ENCODE results near the gene C11orf91. TPM values are rescaled to one million over a fixed set of nuclear protein-coding genes. Genes with fewer than 3 reads are reported as not detected.
A peak's percentile ranks its signal among the peaks of the same experiment; 100 is the strongest.

The C11orf91 gene
- total RNA-seq, 1 donor from 2014 or later, result not detected

DNA sequence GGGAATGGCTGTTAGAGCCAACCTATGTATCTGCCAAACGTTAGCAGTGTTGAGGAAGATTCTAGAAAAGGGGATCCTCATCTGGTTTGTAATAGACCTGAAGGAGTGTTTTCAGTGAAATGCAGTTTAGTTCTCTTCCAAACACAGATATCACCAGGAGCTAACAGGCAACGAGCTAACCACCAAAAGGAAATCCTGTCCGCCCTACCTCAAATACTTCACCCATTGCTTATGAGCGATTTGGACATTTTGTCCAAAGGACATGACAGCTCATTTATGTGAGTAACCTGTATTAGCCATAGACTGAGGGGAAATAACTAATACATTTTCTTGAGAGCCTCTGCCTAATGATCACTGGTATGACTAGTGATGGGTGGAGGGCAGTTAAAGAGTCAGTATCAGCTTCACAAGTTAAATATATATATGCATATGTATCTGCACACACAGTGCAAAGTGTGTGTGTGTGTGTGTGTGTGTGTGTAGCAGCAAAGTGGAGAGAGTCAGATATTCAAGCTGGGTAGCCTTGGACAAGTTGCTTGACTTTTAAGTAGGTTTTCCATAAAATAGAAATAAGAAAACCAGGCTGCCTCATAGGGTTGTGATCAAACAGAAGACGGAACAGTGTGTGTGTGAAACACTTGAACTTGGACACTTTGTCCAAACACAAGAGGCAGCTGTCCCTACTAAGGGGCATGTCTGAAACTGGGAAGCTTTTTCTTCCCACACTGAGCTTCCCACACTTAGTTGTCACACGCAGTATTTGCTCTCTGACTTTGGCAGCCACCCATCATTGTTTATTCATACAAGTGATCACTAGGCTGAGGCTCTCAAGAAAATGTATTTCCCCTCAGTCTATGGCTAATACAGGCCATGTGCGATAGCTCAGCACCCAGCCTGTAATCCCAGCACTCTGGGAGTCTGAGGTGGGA, 940 bp upstream of the C11orf91 start:
- DNase-seq, result no peak
- intact Hi-C loops (cut with DNase I), result no loop called here
- ATAC-seq (ENCODE audit: poor library complexity), result peak; percentile 7

DNA sequence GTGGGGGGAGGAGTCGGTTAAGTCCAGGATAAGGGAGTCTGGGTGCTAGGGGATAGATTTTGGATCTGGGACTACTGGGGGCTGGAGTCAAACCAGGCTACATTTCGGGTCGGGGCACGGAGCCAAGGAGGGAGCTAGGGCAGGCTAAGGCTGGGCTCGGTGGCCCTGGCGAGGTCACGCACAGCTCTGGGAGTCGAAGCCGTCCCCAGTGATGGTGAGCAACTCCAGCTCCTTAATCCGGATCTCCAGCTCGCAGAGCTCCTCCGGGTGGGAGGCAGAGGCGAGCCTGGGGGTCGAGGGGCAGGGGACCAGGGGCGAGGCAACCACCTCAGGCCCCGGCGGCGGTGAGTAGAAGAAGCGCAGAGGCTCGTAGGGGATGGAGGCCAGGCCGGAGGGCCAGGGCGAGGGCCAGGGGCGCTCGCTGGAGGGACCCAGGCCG, 544 bp downstream of the C11orf91 start:
- ATAC-seq (ENCODE audit: poor library complexity) (peak; percentile 0), DNase-seq (peak; percentile 73)
- intact Hi-C loops (cut with DNase I), result no loop called here

GRCh38 chr11:33699515-33700062, 1.0 kb downstream of the C11orf91 start:
- intact Hi-C loops (cut with DNase I), result loop anchor here (10.0 kb wide), 1 partner anchor 535 kb away; the partner anchor contains the start of gene CSTF3
- DNase-seq, result peak; percentile 44
- no peak for ATAC-seq (ENCODE audit: poor library complexity)

DNA sequence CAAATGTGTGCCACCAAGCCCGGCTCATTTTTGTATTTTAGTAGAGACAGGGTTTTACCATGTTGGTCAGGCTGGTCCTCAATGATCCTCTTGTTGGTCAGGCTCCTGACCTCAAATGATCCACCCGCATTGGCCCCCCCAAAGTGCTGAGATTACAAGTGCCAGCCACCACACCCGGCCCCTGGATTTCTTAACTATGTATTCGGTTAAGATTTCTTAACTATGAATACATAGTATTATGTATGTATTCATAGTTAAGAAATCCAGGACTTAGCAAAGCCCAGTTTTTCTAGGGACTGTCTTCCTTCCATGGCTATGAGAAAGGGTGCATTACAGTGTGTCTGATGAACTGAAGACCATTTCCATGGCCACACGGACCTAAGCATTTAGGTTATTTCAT, 1.7 kb downstream of the C11orf91 start:
- intact Hi-C loops (cut with DNase I), result loop anchor here (10.0 kb wide), 1 partner anchor 534 kb away; the partner anchor contains the start of gene CSTF3
- ATAC-seq (ENCODE audit: poor library complexity) (no peak), DNase-seq (no peak)

GRCh38 chr11:33697997-33698396, 2.6 kb downstream of the C11orf91 start:
- intact Hi-C loops (cut with DNase I), result loop anchor here (10.0 kb wide), 1 partner anchor 533 kb away; the partner anchor contains the start of gene CSTF3

GRCh38 chr11:33696931-33697638, 3.5 kb downstream of the C11orf91 start:
- intact Hi-C loops (cut with DNase I), result loop anchor here (10.0 kb wide), 1 partner anchor 532 kb away; the partner anchor contains the start of gene CSTF3
- no peak for DNase-seq
- ATAC-seq (ENCODE audit: poor library complexity), result no peak

More at GRCh38 chr11:33697997-33698396, 2.6 kb downstream of the C11orf91 start:
- ATAC-seq (ENCODE audit: poor library complexity) (no peak), DNase-seq (no peak)

DNA sequence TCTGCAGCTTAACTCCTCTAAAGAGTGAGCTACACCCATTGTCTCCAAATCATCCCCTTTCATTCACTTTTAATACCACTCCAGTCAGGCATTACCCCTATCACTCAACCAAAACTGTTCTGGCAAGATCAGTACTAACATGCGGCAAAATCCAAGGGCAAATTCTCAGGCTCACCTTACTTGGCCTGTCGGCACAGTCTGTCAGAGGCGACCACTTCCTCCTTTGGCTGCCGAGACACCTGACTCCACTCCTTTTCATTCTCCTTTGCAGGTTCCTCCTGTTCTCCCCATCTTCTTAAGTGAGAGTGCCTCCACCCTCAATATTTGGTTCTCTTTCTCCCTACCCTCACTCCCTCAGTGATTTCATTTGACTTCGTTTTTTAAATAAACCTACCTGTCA, 4.2 kb downstream of the C11orf91 start:
- intact Hi-C loops (cut with DNase I), result loop anchor here (10.0 kb wide), 1 partner anchor 532 kb away; the partner anchor contains the start of gene CSTF3
- DNase-seq, result no peak
- ATAC-seq (ENCODE audit: poor library complexity), result no peak

DNA sequence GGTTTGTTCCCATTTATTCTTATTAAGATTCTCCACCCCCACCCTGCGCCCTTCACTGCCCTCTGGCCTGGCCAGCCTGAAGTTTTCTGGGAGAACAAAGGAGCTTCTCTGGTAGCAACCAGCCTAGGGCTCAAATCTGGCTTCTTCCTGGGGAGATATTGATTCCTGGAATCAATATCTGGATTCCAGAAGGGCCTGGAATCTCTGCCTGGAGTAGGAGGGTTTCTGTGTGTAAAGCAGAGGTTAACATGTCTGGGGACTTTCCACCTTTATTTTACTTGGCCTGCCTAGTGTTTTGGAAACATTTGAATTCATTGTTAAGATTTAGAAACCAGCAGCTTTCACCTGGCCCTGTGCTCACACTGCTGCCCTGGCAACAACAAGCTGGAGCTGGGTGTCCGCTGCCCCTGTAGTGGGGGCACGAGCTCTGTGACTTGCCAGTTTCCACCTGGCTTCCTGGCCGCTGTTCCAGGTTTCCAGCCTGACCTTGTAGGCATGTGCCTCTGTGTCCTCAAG, 5.5 kb downstream of the C11orf91 start:
- intact Hi-C loops (cut with DNase I), result loop anchor here (10.0 kb wide), 1 partner anchor 530 kb away; the partner anchor contains the start of gene CSTF3
- DNase-seq, result peak; percentile 54
- ATAC-seq (ENCODE audit: poor library complexity), result no peak

GRCh38 chr11:33694346-33695050, 6.1 kb downstream of the C11orf91 start:
- ATAC-seq (ENCODE audit: poor library complexity) (no peak), DNase-seq (no peak)
- intact Hi-C loops (cut with DNase I), result loop anchor here (5.0 to 10.0 kb wide), 2 partner anchors 43 to 530 kb away; partner anchors contain the start of genes CD59 and CSTF3

GRCh38 chr11:33692541-33692940, 8.1 kb downstream of the C11orf91 start:
- ATAC-seq (ENCODE audit: poor library complexity) (no peak), DNase-seq (no peak)
- intact Hi-C loops (cut with DNase I), result loop anchor here (5.0 to 10.0 kb wide), 2 partner anchors 45 to 528 kb away; partner anchors contain the start of genes CD59 and CSTF3

GRCh38 chr11:33692013-33692504, 8.6 kb downstream of the C11orf91 start:
- ATAC-seq (ENCODE audit: poor library complexity), result peak; percentile 59
- intact Hi-C loops (cut with DNase I), result loop anchor here (5.0 to 10.0 kb wide), 2 partner anchors 45 to 527 kb away; partner anchors contain the start of genes CD59 and CSTF3

DNA sequence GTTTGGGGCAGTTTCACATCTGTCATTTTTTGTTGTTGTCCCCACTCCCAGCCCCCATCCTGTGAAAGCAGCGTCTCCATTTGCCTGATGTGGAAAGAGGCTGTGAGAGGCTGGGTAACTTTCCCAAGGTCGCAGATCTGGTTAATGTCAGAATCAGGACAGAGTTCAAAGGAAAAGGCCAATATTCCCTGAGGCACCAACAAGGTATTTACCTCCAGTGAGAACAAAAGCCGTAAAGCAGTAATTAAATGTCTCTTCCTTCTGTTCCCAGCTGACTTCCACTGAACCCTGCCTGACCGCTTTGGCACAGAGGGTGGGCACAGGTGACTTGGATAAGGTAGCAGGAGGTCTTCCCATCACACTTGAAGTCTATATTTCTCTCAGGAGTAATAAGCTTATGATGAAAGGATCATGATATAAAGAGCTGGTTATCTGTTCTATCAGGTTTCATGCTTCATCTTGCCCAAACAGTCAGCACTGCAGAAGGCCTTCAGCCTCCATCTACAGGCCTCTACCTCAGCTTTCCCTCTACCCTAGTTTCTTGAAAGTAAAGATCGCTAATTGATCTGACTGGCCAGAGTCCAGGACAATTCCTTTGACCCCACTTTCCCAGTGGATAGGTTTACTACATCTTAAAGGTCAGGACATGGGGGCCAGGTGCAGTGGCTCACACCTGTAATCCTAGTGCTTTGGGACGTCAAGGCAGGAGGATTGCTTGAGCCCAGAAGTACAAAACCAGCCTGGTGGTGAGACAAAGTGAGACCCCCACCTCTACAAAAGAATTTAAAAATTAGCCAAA, 9.4 kb downstream of the C11orf91 start:
- ATAC-seq (ENCODE audit: poor library complexity) (no peak), DNase-seq (no peak)
- intact Hi-C loops (cut with DNase I), result loop anchor here (5.0 to 10.0 kb wide), 2 partner anchors 46 to 526 kb away; partner anchors contain the start of genes CD59 and CSTF3

More at GRCh38 chr11:33692013-33692504, 8.6 kb downstream of the C11orf91 start:
- DNase-seq, result peak; percentile 67

DNA sequence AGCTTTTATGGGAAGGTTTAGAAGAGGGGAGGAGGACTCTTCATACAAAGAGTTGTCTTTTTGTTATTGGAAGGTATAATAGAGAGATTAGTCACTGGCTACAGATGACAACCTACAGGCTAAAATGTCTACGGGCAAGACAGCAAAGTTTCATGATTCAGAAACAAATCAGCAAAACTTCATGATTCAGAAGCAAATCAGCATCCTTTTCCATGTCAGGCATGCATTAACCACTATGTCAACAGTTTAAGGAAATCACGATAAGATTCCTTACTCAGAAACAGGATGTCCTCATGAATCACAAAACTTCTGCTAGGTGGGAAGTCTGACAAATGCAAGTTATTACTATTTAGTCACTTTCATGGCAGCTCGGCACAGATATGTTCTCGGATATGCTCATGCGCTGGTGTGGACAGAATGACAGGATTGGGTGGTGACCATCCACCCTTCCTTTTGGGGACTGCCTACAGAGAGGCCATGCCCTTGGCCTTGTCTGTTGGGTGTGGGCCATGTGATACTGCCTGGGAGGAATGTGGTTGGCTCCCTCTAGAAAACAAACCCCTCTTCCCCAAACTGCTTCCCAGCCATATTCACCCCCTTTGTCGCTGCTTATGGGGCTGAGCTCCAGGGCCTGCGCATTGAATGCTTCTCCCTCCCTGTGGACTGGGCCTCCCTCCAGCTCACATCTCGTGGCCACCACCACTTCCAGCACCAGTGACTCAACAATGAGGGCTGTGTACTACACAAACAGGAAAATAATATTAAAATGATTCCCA, 10.1 kb downstream of the C11orf91 start:
- ATAC-seq (ENCODE audit: poor library complexity) (peak; percentile 73), DNase-seq (peak; percentile 80)
- intact Hi-C loops (cut with DNase I), result loop anchor here (5.0 to 10.0 kb wide), 2 partner anchors 47 to 526 kb away; partner anchors contain the start of genes CD59 and CSTF3

- ATAC-seq (ENCODE audit: poor library complexity), result no peak
- DNase-seq, result no peak
- intact Hi-C loops (cut with DNase I), result loop anchor here (2.0 to 5.0 kb wide), 2 partner anchors 147 to 327 kb away; no protein-coding TSS in a partner anchor
These were observed 11.1 kb downstream of the C11orf91 start for GRCh38 chr11:33689501-33689900.

DNA sequence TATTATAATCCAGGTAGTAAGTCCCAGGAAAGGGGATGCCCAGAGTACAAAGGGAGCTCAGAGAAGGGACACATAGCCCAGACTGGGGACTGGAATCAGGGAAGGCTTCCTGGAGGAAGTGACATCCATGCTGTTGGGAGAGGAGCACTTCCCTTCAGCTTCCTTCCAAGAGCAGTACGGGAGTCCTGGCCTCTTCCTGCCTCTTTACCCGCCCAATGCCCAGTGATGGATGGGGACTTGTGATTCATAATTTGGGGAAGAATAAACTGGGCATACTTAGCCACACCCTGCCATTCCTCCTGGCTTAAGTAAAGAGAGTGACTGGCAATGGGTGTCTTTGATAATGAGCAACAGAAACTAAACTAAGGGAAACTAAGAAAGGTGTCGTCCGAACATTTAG, 11.5 kb downstream of the C11orf91 start:
- intact Hi-C loops (cut with DNase I), result loop anchor here (2.0 to 5.0 kb wide), 2 partner anchors 147 to 326 kb away; no protein-coding TSS in a partner anchor
- DNase-seq (no peak), ATAC-seq (ENCODE audit: poor library complexity) (no peak)

Measured in Right ventricle myocardium superior (tissue), 1 donor.